CD4-positive, alpha-beta T cell treated with Interleukin-21 for 1 hour (primary cell): ENCODE measurements around the gene MED31.
"Not testable (repeated sequence)": the region's sequence is repeated elsewhere in the genome, so short reads cannot be mapped to it uniquely, and the experiment has no call there.

ENCODE experiments used
- DNase-seq: peaks from one replicate; pipeline ENCODE4 v3.0.0-alpha.2; 2020

MED31 gene

GRCh38 chr17:6611231-6611630, 40.2 kb downstream of the MED31 start:
- no peak for DNase-seq

GRCh38 chr17:6610011-6610410, 41.4 kb downstream of the MED31 start:
- DNase-seq = no peak

- no peak for DNase-seq
Measured at GRCh38 chr17:6608321-6608720, 43.1 kb downstream of the MED31 start.

- no peak for DNase-seq
Measured at GRCh38 chr17:6605142-6605541, 46.3 kb downstream of the MED31 start.

- no peak for DNase-seq
Measured at GRCh38 chr17:6603744-6604325, 47.6 kb downstream of the MED31 start.

GRCh38 chr17:6602141-6602540, 49.3 kb downstream of the MED31 start:
- no peak for DNase-seq

GRCh38 chr17:6599364-6599763, 52.0 kb downstream of the MED31 start:
- DNase-seq = no peak

- no peak for DNase-seq
Measured at GRCh38 chr17:6597727-6598126, 53.7 kb downstream of the MED31 start.

GRCh38 chr17:6596941-6597340, 54.5 kb downstream of the MED31 start:
- DNase-seq = no peak

GRCh38 chr17:6596511-6596910, 54.9 kb downstream of the MED31 start:
- no peak for DNase-seq

GRCh38 chr17:6596081-6596480, 55.3 kb downstream of the MED31 start:
- no peak for DNase-seq

GRCh38 chr17:6593371-6593770, 58.0 kb downstream of the MED31 start:
- not testable (repeated sequence) for DNase-seq
